COR-L47 (cell line): ENCODE data around the gene TMEM191B.
"Not testable (repeated sequence)": the region's sequence is repeated elsewhere in the genome, so short reads cannot be mapped to it uniquely, and the experiment has no call there.

Source experiments
- DNase-seq: peaks from one replicate; lab custom pipeline; 2025; lab: John Stamatoyannopoulos, UW

TMEM191B gene

DNA sequence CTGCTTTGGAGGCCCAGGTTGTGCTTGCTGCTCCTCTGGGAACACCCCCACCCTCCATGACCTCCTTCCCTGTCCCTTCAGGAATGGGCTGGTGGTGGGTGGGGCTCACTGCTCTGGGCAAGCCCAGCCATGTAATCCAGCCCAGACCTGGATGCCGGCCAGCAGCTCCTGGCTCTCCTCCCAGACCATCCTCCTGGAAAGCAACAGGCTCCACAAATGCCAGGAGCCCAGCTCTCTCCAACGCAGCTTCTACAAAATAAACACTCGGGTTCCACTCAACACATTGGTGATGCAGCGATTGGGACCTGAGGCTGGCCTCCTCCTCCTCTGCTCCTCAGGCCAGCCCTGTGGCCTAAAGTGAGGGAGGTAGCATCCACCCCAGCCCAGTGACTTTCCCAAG lies 30.9 kb downstream of the TMEM191B start:
- DNase-seq: not testable (repeated sequence)

DNA sequence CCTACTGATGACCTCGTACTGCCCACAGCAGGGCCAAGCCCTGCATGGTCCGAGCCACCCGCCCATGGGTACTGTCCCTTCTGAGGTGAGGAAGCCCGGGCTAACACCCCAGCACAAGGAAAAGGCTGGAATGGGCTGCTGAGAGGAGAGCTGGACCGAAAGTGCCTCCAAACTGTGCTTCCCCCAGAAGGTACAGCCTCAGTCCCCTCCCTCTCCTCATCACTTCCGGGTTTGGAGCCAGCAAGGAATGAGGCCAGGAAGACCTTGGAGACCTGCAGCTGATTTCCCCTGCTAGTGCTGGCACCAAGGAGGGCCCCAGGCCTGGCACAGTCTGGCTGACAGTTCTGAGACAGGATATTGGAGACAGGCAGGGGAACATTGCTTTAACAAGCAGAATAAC lies 31.3 kb downstream of the TMEM191B start:
- DNase-seq: not testable (repeated sequence)

DNA sequence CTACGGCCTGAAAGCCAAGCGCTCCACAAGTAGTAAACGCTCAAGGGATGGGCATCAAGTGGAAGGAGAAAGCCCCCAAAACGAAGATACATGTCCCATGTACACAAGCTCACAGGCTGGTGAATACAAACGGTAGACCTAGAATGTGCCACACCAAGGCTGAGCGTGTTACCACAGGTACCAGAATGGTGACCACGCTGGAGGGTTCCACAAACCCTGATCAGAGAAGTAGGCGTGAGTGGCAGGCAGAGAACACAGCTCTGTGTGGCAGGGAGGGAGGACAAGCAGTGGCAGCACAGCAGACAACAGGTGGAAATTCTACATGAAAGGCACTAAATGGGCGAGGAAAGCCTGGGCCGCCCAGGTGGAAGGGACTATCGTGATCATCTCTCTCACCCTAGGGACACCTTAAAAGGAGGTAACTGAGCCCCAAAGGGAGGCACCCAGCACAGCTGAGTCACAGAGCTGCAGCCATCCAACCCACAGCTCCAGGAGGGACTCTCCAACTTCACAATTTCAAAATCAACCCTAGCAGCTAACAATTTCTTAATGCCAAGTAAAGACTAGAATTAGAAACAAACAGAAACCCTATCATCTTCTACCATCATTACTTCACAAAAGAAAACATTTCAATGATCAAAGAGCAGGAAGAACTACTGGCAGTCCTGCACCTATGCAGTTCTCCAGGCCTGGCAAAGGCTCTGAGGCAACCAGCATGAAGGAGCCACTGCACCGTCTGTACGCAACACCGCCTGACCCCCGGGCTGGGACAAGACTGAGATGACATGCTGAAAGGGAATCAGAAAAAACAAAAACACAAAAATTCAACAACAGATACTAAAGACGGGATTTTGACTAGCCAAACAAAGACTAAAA lies 32.7 kb downstream of the TMEM191B start:
- DNase-seq: not testable (repeated sequence)

DNA sequence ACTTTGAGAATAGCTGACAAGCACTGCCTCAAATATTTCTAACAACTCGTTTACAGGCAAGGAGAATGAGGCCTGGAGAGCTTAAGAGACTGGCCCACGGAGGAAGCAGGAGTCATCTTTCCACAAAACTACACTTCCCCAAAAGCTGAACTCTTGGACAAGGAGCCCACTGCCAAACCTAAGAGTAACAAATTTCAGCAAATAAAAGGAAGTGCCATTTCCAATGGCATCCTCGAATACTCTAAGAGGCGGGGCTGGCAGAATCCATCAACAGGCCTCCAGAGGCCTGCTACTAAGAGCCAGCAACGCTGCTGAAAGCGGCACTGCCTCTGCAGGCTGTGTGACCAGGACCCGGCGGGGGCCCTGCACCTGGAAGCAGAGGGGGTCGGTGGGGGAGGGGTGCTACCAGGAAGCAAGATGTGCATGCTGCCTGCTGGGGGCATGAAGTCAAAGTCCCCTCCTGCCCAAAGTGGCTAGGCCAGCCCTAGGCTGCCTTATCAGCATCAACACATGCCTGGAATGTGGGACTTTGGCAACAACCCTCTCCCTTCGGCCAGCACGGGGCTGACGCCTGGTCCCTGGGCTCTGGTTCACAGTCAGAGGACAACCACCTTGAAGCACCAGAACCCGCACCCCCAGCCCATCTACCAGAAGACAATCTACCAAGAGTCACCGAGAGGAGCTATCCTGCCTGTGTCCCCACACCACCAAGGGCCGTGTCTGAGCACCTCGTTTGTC lies 43.1 kb downstream of the TMEM191B start:
- DNase-seq: not testable (repeated sequence)

DNA sequence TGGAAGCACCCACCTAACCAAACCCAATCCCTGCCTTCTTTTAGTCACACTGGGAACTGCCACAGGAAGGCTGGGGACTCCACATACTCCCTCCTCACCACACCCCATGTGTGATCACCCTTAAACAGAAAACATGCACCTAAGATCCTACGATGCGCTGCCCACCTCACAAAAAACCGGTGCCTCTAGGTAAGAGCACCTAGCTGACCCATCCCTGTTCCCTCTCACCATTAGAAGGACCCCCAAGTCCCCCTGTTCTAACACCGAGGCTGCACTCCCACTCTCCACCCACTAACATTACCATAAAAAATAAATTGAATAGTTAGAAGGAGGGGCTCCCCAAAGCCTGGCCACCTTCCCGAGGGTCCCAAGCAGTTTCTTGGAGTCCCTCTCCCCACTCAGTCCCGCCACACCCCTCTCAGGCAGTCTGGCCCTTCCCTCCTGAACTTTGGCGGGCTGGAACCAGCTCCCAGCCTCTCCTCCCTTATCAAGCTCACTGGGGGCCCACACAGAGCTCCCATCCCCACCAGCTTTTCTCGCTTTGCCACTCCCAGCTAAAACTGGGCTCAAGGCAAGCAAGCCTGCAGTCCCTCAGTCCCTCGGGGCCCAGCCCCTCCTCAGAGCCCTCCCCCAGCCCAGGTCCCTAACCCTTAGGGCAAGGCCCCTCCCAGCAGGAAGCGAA lies 46.0 kb downstream of the TMEM191B start:
- DNase-seq: not testable (repeated sequence)

DNA sequence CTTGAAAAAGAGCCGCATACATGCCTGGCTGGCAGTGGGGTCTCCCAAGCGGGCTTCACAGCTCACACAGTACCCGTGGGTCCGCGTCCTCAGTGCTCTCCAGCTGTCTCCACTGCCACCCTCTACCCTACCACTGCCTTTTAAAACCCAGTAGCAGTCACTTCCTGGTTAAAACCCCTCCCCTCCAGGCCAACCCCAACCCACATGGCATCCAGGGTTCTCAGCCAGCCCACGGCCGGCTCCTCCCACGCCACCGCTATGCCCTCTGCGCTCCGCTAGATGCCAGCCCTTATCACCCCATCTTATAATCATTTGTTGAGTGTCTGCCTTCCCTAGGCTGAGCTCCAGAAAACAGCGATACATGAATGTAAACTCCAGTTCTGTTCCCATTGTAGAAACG lies 47.0 kb downstream of the TMEM191B start:
- DNase-seq: not testable (repeated sequence)

DNA sequence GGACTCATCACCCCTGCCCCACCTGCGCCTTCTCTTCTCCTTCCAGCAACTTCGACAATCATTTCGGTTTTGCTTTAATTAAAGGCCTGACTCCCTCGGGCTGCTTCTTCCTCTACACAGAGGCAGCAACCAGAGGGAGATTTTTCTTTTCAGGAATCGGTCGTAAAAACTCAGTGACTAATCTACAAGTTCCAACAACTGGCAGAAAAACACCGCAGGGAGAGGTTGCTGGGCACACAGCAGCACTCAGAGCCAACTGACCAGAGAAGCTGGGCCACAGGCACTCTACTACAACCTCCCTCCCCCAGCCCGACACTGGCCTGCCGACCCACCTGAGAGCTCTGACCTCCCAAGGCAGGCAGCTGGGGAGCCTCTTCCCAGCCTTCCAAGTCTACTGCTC lies 48.1 kb downstream of the TMEM191B start:
- not testable (repeated sequence) for DNase-seq

DNA sequence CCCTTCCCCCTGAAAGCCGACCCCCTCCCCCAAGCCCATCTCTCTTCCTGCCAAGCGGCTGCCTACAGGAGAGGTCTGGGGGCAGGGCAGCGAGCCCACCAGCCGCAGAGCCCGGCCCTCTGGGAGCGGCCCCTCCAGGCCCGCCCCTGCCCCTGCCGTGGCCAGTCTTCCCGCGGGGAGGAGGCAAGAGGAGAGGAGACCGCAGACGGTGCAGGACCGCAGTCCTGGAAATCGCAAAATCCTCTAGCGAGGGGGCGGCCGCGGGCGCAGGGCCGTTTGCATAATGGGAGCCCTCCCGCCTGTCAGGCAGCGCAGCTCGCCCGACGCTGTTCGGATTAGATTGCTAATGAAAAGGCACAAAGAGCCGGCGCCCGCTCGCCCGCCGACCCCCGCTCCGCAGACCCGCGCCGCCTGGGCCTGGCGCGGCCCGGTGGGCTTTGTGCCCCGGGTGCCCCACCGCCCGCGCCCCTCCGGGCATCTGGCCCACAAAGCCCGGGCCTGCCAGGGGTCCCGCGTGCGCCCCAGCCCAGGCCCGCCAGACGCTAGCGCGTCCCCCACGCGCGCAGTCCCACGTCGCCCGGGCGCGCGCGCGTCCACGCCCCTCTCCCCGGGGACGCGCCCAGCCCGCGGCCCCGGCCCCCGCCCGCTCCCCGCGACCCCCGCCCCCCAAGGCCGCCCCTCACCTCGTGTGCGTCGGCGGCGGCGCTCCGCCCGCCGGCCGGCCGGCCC lies 49.7 kb downstream of the TMEM191B start:
- DNase-seq: not testable (repeated sequence)

DNA sequence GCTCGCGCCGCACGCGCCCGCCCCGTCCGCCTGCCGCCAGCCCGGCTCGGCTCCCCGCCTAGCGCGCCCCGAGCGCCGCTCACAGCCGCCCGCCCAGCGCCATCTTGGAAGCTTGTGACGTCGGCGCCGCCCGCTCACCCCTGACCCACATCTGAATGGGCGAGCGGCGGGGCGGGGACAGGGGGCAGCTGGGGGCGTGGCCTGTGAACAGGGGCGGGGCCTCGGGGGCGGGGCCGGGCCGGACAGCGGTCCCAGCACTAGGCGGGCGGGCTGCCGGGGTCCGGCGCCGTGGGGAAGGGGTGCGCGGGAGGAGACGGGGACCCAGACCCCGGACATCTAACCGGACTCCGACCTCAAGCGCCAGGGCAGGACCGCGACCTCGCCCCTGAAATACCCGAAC lies 50.2 kb downstream of the TMEM191B start:
- DNase-seq: not testable (repeated sequence)
